ENCODE data around the gene MUC4.

- TF ChIP-seq, protein P1, sequence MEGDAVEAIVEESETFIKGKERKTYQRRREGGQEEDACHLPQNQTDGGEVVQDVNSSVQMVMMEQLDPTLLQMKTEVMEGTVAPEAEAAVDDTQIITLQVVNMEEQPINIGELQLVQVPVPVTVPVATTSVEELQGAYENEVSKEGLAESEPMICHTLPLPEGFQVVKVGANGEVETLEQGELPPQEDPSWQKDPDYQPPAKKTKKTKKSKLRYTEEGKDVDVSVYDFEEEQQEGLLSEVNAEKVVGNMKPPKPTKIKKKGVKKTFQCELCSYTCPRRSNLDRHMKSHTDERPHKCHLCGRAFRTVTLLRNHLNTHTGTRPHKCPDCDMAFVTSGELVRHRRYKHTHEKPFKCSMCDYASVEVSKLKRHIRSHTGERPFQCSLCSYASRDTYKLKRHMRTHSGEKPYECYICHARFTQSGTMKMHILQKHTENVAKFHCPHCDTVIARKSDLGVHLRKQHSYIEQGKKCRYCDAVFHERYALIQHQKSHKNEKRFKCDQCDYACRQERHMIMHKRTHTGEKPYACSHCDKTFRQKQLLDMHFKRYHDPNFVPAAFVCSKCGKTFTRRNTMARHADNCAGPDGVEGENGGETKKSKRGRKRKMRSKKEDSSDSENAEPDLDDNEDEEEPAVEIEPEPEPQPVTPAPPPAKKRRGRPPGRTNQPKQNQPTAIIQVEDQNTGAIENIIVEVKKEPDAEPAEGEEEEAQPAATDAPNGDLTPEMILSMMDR (IDR thresholded peaks at IDR 0.05): no peak
- no peak for TF ChIP-seq POLR2A (IDR thresholded peaks at IDR 0.05)
Observed at GRCh38 chr3:195701042-195701915, 110.5 kb downstream of the MUC4 start.
